ENCODE data around the gene KRT72.

DNA sequence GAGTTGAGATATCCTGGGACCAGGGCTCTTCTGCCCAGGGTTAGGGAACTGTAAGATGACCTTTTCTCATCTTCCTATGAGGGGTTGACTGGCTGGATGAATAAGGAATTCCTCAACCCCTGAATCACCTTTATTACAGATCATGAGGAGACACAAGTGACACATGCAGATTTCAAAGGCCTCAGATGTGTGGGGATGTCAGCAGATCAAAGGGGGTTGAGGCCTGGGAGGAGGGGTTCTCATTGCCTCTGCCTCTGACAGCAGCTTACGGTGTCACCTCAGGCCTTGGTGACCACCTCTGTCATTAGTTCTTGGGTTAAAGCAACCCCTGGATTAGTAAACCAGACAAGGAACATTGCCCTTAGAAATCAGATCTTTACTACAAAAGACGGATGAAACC is 2.1 kb upstream of the KRT72 start:
- TF ChIP-seq, protein P1, sequence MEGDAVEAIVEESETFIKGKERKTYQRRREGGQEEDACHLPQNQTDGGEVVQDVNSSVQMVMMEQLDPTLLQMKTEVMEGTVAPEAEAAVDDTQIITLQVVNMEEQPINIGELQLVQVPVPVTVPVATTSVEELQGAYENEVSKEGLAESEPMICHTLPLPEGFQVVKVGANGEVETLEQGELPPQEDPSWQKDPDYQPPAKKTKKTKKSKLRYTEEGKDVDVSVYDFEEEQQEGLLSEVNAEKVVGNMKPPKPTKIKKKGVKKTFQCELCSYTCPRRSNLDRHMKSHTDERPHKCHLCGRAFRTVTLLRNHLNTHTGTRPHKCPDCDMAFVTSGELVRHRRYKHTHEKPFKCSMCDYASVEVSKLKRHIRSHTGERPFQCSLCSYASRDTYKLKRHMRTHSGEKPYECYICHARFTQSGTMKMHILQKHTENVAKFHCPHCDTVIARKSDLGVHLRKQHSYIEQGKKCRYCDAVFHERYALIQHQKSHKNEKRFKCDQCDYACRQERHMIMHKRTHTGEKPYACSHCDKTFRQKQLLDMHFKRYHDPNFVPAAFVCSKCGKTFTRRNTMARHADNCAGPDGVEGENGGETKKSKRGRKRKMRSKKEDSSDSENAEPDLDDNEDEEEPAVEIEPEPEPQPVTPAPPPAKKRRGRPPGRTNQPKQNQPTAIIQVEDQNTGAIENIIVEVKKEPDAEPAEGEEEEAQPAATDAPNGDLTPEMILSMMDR (IDR thresholded peaks at IDR 0.05) = no peak
- TF ChIP-seq POLR2A (IDR thresholded peaks at IDR 0.05; ENCODE audit: low read depth) (no peak), POLR2AphosphoS5 (IDR thresholded peaks at IDR 0.05) (no peak), EP300 (IDR thresholded peaks at IDR 0.05) (no peak)

All from esophagus muscularis mucosa (tissue), 4 donors.